Stimulated activated CD8-positive, alpha-beta memory T cell treated with anti-CD3 and anti-CD28 coated beads, Interleukin-15, amount 100 ng/mL, for 48 hours (primary cell): ENCODE results near the gene PLA2G2A.
"Not testable (repeated sequence)": the region's sequence is repeated elsewhere in the genome, so short reads cannot be mapped to it uniquely, and the experiment has no call there.

ENCODE experiments used
- DNase-seq, 2 donors: peaks; one replicate each; pipeline ENCODE4 v3.0.0-alpha.2; 2020; ENCODE audit warnings: low read depth in 2 of 2

The PLA2G2A gene

GRCh38 chr1:19973616-19974015 is 5.8 kb downstream of the PLA2G2A start:
- no peak for DNase-seq

DNA sequence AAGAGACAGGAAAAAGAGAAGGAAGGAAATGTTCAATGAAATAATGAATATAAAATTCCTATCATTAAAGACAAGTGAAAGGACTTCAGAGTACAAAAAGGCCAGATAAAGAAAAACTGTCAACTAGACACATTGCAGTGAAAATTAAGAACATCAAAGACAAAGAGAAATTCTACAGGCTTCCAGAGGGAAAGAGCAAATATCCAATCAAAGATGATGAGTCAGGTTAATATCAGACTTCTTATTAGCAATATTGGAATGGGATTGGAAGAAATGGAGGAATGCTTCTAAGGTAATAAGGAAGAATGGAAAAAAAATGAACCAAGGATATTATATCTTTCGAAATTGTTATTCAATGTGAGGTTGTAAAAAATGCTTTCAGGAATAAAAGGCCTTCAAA is 7.8 kb downstream of the PLA2G2A start:
- DNase-seq, result no peak

GRCh38 chr1:19969898-19970660 is 9.3 kb downstream of the PLA2G2A start:
- no peak for DNase-seq

- DNase-seq, result no peak
Observed at GRCh38 chr1:19967808-19968207, 11.6 kb downstream of the PLA2G2A start.

DNA sequence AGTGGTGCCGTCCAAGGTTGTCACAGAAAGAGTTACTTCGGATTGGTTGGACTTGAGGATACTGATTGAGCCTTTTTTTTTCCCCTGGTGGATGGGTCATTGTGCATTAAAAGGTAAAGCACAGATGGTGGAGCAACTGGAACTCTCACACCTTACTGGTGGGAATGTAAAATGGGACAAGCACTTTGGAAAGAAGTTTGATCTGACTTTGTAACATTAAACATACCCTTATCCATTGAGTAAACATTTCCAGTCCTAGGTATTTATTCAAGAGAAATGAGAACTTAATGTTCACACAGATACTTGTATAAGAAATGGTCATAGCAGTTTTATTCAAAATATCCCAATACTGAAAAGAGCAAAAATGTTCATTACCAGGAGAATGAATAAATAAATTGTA is 14.9 kb downstream of the PLA2G2A start:
- no peak for DNase-seq

DNA sequence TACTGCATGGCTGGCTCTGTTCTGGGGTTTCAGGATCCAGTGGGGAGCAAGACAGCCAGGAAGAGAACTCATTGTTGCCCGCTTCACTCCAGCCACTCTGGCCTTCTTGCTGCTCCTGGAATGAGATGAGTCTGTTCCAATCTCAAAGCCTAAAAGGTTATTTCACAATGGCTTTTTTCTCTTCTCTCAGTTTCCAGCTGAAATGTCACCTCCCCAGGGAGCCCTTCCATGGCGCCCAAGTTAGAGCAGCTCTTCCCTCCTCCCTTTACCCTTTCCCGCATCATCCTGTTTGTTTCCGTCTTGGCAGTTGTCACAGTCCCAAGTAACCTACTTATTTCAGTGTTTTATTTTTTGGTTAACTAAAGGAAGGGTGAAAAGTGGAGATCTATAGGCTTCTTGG is 15.8 kb downstream of the PLA2G2A start:
- no peak for DNase-seq

- DNase-seq, result no peak
Observed at GRCh38 chr1:19960591-19960990, 18.8 kb downstream of the PLA2G2A start.

DNA sequence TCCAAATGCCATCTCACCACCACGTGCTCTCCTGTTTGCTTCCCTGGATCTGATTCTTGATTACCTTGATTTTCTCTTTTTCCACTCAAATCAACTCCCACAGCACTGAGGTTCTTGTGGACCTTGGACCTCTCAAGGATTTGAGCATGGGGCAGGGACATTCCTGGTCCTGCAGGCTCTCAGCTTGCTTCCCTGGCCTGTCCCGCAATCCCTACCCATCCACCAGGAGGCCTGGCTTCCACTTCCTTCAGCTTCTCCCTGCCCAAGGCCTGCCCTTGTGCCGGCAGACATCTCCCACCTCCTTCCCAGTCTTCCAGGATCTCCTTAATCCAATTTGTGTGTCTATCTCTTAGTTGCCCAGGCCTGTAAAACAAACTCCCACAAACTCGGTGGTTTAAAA is 21.6 kb downstream of the PLA2G2A start:
- no peak for DNase-seq

GRCh38 chr1:19955534-19956170 is 23.8 kb downstream of the PLA2G2A start:
- no peak for DNase-seq

GRCh38 chr1:19954059-19954458 is 25.4 kb downstream of the PLA2G2A start:
- DNase-seq, result no peak

DNA sequence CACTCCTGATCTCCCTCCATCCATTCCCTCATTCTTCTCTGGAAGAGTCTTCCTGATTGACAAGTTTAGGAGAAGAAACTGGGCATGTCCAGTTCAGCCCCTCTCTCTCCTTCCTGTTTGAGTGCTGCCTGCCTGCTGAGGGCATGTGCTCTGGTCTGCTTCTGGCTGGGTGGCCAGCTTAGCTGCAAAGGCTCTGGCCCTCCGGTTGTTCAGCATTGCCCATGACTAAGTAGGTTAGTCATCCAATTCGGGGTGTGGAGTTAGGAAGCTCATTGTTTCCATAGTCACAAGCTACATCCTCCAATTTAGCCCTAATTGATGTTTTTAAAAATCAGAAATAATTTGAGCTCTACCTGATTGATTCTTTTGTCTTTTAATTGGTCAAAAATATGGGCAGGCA is 30.4 kb downstream of the PLA2G2A start:
- no peak for DNase-seq

DNA sequence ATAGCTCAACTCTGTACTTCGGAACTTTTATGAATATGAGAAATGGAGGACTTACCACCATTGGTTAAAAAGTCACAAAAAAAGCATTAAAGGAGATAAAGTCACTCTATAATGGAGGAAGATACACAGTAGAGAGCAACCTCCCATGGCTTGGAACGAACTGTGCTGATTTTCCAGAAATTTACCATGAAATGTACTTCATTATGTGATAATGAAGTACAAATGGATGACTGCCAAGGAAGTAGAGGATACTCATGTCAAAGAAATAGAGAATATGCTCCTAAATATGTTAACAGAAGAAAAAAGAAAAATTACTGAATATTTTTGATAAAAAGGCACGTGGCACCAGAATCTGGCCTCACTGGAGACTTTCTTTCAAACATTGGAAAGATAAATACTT is 32.4 kb downstream of the PLA2G2A start:
- DNase-seq, result no peak

- DNase-seq, result no peak
Observed at GRCh38 chr1:19946331-19946751, 33.1 kb downstream of the PLA2G2A start.

DNA sequence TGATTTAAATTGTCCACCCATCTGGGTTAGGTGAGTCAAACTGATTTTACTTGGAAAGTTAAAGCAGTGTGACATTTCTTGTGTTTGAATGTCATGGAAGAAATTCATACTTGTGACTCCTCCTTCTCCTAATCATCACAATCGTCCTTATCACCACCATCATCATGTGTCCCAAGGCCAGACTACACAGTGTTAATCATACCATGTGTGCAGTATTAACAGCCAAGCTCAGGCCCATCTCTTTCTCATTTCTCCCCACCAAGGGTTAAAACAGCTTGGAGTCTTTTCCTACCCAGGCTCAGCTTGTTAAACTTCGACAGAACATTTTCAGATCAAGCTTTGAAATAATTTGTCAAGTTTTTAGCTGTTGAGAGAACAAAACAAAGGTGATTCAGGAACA is 33.5 kb downstream of the PLA2G2A start:
- no peak for DNase-seq

GRCh38 chr1:19942657-19943056 is 36.8 kb downstream of the PLA2G2A start:
- DNase-seq, result no peak

DNA sequence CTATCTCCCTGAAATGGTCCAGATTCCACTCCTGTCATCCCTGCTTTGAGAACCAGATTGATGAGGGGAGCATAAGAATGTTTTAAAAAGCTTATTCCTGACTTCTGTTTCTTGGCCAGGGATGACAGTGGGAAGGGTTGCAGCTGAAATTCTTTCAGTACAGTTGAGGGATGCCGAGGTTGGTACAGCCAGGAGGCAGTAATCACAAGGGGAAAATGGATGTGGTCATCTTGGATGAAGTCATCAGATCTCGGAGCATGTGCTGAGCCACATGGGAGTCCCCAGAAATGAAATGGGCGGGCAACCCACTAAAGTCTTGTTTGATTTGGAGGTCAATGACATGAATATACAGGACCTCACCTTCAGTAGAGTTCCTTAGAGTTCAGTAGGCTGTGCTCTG is 37.3 kb downstream of the PLA2G2A start:
- DNase-seq, result no peak

GRCh38 chr1:19941206-19941568 is 38.2 kb downstream of the PLA2G2A start:
- no peak for DNase-seq

DNA sequence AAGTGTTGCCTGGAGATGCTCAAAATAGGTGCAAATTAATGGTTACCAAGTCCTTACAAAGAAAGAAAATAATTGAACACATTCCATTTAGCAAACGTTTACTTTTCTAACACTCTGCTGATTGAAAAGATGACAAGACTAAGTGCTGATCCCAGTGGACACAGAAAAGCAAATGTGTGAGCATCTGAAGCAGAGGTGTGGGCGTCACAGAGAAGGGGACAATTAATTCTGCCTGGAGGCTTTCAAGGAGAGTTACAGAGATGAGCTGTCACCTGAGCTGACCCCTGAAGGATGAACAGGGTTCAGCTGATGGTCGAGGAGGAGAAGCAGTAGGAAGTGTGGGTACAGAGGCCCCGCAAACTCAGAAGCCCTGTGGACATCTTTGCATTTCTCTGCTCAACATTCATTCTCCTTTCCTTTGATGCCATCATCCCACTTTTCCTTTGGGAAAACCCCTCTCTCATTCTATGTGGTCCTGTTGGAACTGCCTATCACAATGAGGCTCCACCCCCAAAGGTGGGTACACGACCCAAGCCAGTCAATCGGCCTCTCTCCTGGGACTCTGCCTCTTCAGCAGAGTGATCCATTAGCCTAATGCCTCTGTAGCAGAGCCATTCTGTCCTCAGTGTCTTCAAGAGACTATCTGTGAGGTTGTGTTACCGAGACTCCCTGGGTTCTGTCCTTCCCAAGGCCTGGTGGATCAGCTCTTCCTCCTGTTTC is 38.8 kb downstream of the PLA2G2A start:
- DNase-seq, result no peak

DNA sequence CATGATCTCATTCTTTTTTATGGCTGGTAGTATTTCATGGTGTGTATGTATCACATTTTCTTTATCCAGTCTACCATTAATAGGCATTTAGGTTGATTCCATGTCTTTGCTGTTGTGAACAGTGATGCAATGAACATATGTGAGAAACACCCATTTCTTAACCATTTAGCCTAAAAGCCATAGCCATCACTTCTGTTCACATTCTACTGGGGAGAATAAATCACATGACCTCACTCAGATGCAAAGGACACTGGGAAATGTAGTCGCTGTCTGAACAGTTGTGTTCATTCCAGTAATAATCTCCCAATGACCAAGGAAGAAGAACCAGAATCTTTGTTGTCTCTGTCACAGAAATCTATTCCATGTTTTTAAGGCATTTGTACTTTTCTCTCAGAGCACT is 40.9 kb downstream of the PLA2G2A start:
- no peak for DNase-seq

- no peak for DNase-seq
Observed at GRCh38 chr1:19936061-19936750, 43.2 kb downstream of the PLA2G2A start.

DNA sequence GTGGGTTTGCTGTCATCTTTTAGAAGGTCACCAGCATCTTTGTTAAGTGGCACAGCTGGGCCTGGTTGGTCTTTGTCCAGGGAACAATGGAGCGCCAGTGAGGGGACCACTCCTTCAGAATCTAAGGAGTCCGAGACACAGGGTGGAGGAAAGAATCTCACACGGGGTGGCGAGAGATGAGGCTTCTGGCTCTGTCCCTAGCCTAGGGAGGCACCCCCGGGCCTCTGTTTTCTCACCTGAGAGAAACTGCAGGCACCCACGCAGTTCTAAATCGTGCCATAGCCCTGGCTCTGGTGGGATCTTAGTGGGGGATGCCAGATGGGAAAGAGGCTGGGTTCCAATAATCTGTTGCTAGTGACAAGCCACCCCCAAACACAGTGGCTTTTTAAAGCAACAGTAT is 45.1 kb downstream of the PLA2G2A start:
- no peak for DNase-seq

GRCh38 chr1:19932866-19933265 is 46.6 kb downstream of the PLA2G2A start:
- DNase-seq, result no peak

- DNase-seq, result not testable (repeated sequence)
Observed at GRCh38 chr1:19927130-19927421, 52.3 kb downstream of the PLA2G2A start.
